GM12878 (cell line): ENCODE data around the gene RCOR2. TPM values are rescaled to one million over a fixed set of nuclear protein-coding genes. Genes with fewer than 3 reads are reported as not detected.

Experiments used
- ATAC-seq: fragments of 200-7000 bp; cut with Tn5 transposase; 3 replicates; pipeline ENCODE4 v1.9.1; 2020; ENCODE audit warnings: mild to moderate bottlenecking, moderate library complexity
- BruUV-seq: library from RNA; stranded (reverse); fragments of 400-500 nt; replicated peaks from 2 replicates; lab custom pipeline; 2021; lab: Mats Ljungman, UMichigan
- CTCF ChIA-PET: fragments of 300-600 bp; sonication (Branson Sonifier 250); formaldehyde crosslinking; extraction: SDS; loops from one replicate; lab custom pipeline; 2021; ENCODE audit warnings: inconsistent platforms; lab: Yijun Ruan, JAX
- POLR2A ChIA-PET: fragments of 350-600 bp; formaldehyde crosslinking; extraction: SDS; loops from one replicate; lab custom pipeline; 2021; ENCODE audit warnings: inconsistent platforms; lab: Charles Lee
- RAD21 ChIA-PET: fragments of 300-600 bp; sonication (Branson Sonifier 250); formaldehyde crosslinking; loops from one replicate; lab custom pipeline; 2023; ENCODE audit warnings: antibody characterized with exemption; ENCODE audit not compliant: unreplicated experiment; lab: Charles Lee
- SMC1A ChIA-PET: fragments of 300-600 bp; sonication (Branson Sonifier 250); formaldehyde crosslinking; loops from one replicate; lab custom pipeline; 2023; ENCODE audit not compliant: unreplicated experiment, uncharacterized antibody; lab: Charles Lee
- DNase-seq: peaks from one replicate; pipeline ENCODE4 v3.0.0-alpha.2; 2011; ENCODE audit warnings: low read depth, low spot score
- FAIRE-seq: peaks from 3 replicates; lab custom pipeline; 2011; peaks lifted over from hg19 to GRCh38; lab: Jason Lieb, UNC
- H2AFZ ChIP-seq: 2 replicates; pipeline ENCODE4 v1.6.0; 2011; ENCODE audit warnings: low read depth, low read length, control low read depth; ENCODE audit not compliant: control insufficient read depth
- H3K27ac ChIP-seq: 2 replicates; pipeline ENCODE4 v1.5.1; 2011; ENCODE audit warnings: control low read depth; ENCODE audit not compliant: control insufficient read depth, insufficient read depth
- H3K27me3 ChIP-seq, 2 experiments: replicated peaks in 1 of 2; 2 replicates each; pipeline versions ENCODE4 v1.6.0 to v1.6.1; 2011; ENCODE audit warnings: low read length in 1 of 2; ENCODE audit not compliant: control insufficient read depth in 2 of 2, insufficient read depth in 2 of 2
- H3K36me3 ChIP-seq, 2 experiments: 2 replicates each; pipeline ENCODE4 v1.5.1; 2011; ENCODE audit warnings: low read length in 1 of 2; ENCODE audit not compliant: control insufficient read depth in 2 of 2, insufficient read depth in 2 of 2
- H3K4me1 ChIP-seq: 2 replicates; pipeline ENCODE4 v1.6.1; 2011; ENCODE audit warnings: mild to moderate bottlenecking, low read length, moderate library complexity, mixed read lengths; ENCODE audit not compliant: control insufficient read depth, insufficient read depth
- H3K4me2 ChIP-seq: 2 replicates; pipeline ENCODE4 v1.6.0; 2011; ENCODE audit warnings: control low read depth; ENCODE audit not compliant: control insufficient read depth, insufficient read depth
- H3K4me3 ChIP-seq: fragments of 200-600 bp; sonication (generic); 2 replicates; pipeline ENCODE4 v1.5.1; 2016
- H3K79me2 ChIP-seq: 2 replicates; pipeline ENCODE4 v1.6.0; 2011; ENCODE audit warnings: low read length; ENCODE audit not compliant: control insufficient read depth, insufficient read depth
- H3K9ac ChIP-seq: 2 replicates; pipeline ENCODE4 v1.8.0; 2011; ENCODE audit warnings: low read length, control low read depth, mixed read lengths; ENCODE audit not compliant: control insufficient read depth, insufficient read depth
- H3K9me3 ChIP-seq: replicated peaks from 3 replicates; pipeline ENCODE4 v1.5.1; 2011; ENCODE audit warnings: mild to moderate bottlenecking, low read length; ENCODE audit not compliant: control insufficient read depth, insufficient read depth
- H4K20me1 ChIP-seq: 2 replicates; pipeline ENCODE4 v1.6.0; 2011; ENCODE audit not compliant: control insufficient read depth, insufficient read depth
- BRCA1 ChIP-seq: IDR thresholded peaks from 2 replicates; pipeline ENCODE4 v1.6.1; 2011; ENCODE audit warnings: low read depth, low read length, improper control_type of control experiment
- GABPA ChIP-seq: IDR thresholded peaks from 2 replicates; pipeline ENCODE4 v1.6.1; 2014; ENCODE audit warnings: antibody characterized with exemption, low read depth, mild to moderate bottlenecking, inconsistent platforms
- MLLT1 ChIP-seq: fragments of 450-650 bp; IDR thresholded peaks from 2 replicates; pipeline ENCODE4 v1.6.1; 2016; ENCODE audit warnings: mild to moderate bottlenecking
- MTA3 ChIP-seq: IDR thresholded peaks from 2 replicates; pipeline ENCODE4 v1.6.1; 2012; ENCODE audit warnings: low read length, inconsistent platforms, borderline replicate concordance
- MYB ChIP-seq: fragments of 150-350 bp; IDR thresholded peaks from 2 replicates; pipeline ENCODE4 v1.6.1; 2014; ENCODE audit warnings: mild to moderate bottlenecking, low read depth, low read length, borderline replicate concordance
- PAX5 ChIP-seq: IDR thresholded peaks from 2 replicates; pipeline ENCODE4 v1.6.1; 2011; ENCODE audit warnings: low read depth, low read length, borderline replicate concordance
- RBBP5 ChIP-seq: fragments of 200-600 bp; sonication (generic); conservative IDR thresholded peaks from 2 replicates; pipeline ENCODE4 v1.6.1; 2016
- SP1 ChIP-seq: IDR thresholded peaks from one replicate; pipeline ENCODE4 v1.6.1; 2011; ENCODE audit warnings: low read depth, low read length
- STAT1 ChIP-seq: fragments of 450-650 bp; conservative IDR thresholded peaks from 2 replicates; pipeline ENCODE4 v1.6.1; 2014; ENCODE audit warnings: antibody characterized with exemption, mild to moderate bottlenecking
- TCF12 ChIP-seq: IDR thresholded peaks from 2 replicates; pipeline ENCODE4 v1.6.1; 2011; ENCODE audit warnings: low read depth, mild to moderate bottlenecking, low read length
- TCF3 ChIP-seq: IDR thresholded peaks from 2 replicates; pipeline ENCODE4 v1.6.1; 2012; ENCODE audit warnings: low read depth, mild to moderate bottlenecking, low read length, borderline replicate concordance; ENCODE audit not compliant: insufficient read depth
- USF2 ChIP-seq: IDR thresholded peaks from 2 replicates; pipeline ENCODE4 v1.6.1; 2011; ENCODE audit warnings: low read depth, low read length, improper control_type of control experiment, borderline replicate concordance
- ZNF24 ChIP-seq: fragments of 450-650 bp; IDR thresholded peaks from 2 replicates; pipeline ENCODE4 v1.6.1; 2017; ENCODE audit warnings: antibody characterized with exemption, mild to moderate bottlenecking
- ZNF687 ChIP-seq: fragments of 450-650 bp; IDR thresholded peaks from 2 replicates; pipeline ENCODE4 v1.6.1; 2017; ENCODE audit warnings: mild to moderate bottlenecking, moderate library complexity
- WGBS: methylation state at CpG from one replicate; pipeline ENCODE4 v1.1.6; 2016; ENCODE audit warnings: low lambda C conversion rate; ENCODE audit not compliant: insufficient replicate concordance, insufficient coverage; ENCODE audit errors: missing lambda C conversion rate; 5-methylcytosine and 5-hydroxymethylcytosine counted together
- in situ Hi-C: fragments of 300-500 bp; cut with MboI; formaldehyde crosslinking; loops from 9 replicates; pipeline ENCODE4 v1.14.3; 2018; ENCODE audit warnings: mixed read lengths
- intact Hi-C: fragments of 100-400 bp; cut with micrococcal nuclease; formaldehyde crosslinking; loops from one replicate; pipeline ENCODE4 v1.14.2; 2022; ENCODE audit not compliant: unreplicated experiment
- polyA plus RNA-seq, 11 experiments: library from polyadenylated mRNA; depleted of rRNA in 4 of 11; unstranded in 6 of 11; stranded (reverse) in 5 of 11; fragments of >200 nt; fragmentation: Nextera tagmentation in 4 of 11; fragmentation: Illumina TruSeq in 1 of 11; extraction: Ambion mirVana in 4 of 11; extraction: Trizol in 1 of 11; gene quantifications; 1 replicate in 1 of 11; 2 replicates in 10 of 11; pipeline versions ENCODE4 v1.2.1 to v1.2.3, GENCODE V29; 2011 to 2016; ENCODE audit warnings: inconsistent platforms in 2 of 11, missing spikeins in 2 of 11, low read depth in 1 of 11
- total RNA-seq, 4 experiments: library from RNA; depleted of rRNA in 3 of 4; stranded (reverse); fragments of >200 nt in 3 of 4; fragmentation: Illumina TruSeq in 1 of 4; extraction: Trizol in 1 of 4; gene quantifications; 2 replicates each; pipeline versions ENCODE4 v1.2.1 to v1.2.3, GENCODE V29; 2013 to 2021

The RCOR2 gene
- total and polyA plus RNA-seq, 10 of the 15 experiments (the other 5 are each of a cell fraction or from before 2014, with no cell fraction given), result 0.06 to 0.32 (median 0.17) TPM; not detected in 5

GRCh38 chr11:63931045-63931444 is 14.1 kb upstream of the RCOR2 start (continued):
- TF ChIP-seq PAX5 (no peak), SP1 (no peak), TCF3 (no peak), ZNF24 (no peak), MTA3 (no peak), BRCA1 (no peak), GABPA (no peak), TCF12 (no peak), RBBP5 (no peak)
- TF ChIP-seq, all 136 proteins: peak for 0

GRCh38 chr11:63929616-63930015 is 12.7 kb upstream of the RCOR2 start:
- no TSS peak for BruUV-seq
- POLR2A ChIA-PET, result interaction anchor here (0.6 kb wide), 1 partner anchor 261 kb away, joined by 5 read pairs; no protein-coding TSS in a partner anchor
- Histone ChIP-seq H2AFZ (no peak overlapping the region), H3K27me3 (no peaks in the 10 kb centered on the region; a peak in 1 of 4 replicates), H4K20me1 (no peaks in the 10 kb centered on the region), H3K27ac (no peak overlapping the region), H3K9me3 (no peaks in the 10 kb centered on the region), H3K4me3 (no peak overlapping the region), H3K79me2 (no peaks in the 10 kb centered on the region), H3K9ac (no peak overlapping the region), H3K36me3 (no peaks in the 10 kb centered on the region), H3K4me2 (no peak overlapping the region), H3K4me1 (no peaks in the 10 kb centered on the region)
- DNase-seq, result no peak
- SMC1A ChIA-PET, result no interaction called here
- in situ Hi-C loops (no loop called here), intact Hi-C loops (no loop called here)
- RAD21 ChIA-PET, result interaction anchor here (0.9 kb wide), 1 partner anchor 91 kb away, joined by 3 read pairs; the partner anchor contains the start of gene MARK2
- WGBS, result 47% methylated on average over 5 of the region's 5 CpGs
- no peak for FAIRE-seq
- no peak for ATAC-seq
- CTCF ChIA-PET, result interaction anchor here (2.2 kb wide), 1 partner anchor 92 kb away, joined by 14 read pairs; the partner anchor contains the start of gene MARK2
- TF ChIP-seq STAT1, result no peak
- TF ChIP-seq MLLT1, result no peak
- TF ChIP-seq MYB, result no peak
- no peak for TF ChIP-seq TCF3
- TF ChIP-seq ZNF687, result no peak
- TF ChIP-seq USF2, result no peak
